ENCODE measurements around the gene TMC8. TPM values are rescaled to one million over a fixed set of nuclear protein-coding genes. Genes with fewer than 3 reads are reported as not detected.

TMC8 gene
- total and polyA plus RNA-seq, 2 of the 8 experiments (the other 6 are each of a cell fraction or from before 2014, with no cell fraction given): 1.00 to 2.8 TPM

DNA sequence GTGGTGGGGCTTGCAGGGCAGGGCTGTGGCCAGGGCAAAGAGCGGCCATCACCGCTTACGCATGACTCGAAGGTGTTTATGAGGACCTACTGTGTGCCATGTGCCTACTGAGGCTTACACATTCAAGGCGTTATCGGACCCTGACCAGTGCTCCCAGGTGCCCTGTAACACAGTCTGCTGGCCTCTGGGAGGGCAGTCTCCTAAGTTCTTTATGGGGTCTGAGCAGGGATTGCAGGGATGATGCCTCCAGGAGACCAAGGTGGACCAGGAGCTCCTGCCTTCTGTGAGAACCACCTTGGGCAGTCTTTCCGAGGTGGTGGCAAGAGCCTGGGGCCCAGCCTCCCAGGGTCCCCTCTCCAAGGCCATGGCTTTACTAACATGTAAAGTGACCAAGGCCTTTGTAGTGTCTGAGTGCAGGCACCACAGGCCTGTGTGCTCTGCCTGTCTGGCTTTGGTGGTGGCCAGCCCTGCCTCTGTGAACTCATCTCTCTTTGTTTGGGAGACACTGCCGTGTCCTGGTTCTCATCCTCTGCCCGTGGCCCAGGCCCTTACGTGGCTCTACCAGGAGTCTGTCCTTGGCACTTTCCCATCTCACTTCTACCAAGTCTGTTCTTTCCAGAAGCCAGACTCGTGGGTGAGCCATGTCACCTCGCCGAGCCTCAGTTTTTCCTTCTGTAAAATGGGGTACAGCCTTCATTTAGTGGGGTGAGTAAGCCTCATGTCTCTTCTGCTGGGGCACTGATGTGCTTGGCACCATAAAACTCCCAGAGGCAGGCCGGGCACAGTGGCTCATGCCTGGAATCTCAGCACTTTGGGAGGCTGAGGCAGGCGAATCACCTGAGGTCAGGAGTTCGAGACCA, 34.4 kb downstream of the TMC8 start (continued):
- TF ChIP-seq, protein P1, sequence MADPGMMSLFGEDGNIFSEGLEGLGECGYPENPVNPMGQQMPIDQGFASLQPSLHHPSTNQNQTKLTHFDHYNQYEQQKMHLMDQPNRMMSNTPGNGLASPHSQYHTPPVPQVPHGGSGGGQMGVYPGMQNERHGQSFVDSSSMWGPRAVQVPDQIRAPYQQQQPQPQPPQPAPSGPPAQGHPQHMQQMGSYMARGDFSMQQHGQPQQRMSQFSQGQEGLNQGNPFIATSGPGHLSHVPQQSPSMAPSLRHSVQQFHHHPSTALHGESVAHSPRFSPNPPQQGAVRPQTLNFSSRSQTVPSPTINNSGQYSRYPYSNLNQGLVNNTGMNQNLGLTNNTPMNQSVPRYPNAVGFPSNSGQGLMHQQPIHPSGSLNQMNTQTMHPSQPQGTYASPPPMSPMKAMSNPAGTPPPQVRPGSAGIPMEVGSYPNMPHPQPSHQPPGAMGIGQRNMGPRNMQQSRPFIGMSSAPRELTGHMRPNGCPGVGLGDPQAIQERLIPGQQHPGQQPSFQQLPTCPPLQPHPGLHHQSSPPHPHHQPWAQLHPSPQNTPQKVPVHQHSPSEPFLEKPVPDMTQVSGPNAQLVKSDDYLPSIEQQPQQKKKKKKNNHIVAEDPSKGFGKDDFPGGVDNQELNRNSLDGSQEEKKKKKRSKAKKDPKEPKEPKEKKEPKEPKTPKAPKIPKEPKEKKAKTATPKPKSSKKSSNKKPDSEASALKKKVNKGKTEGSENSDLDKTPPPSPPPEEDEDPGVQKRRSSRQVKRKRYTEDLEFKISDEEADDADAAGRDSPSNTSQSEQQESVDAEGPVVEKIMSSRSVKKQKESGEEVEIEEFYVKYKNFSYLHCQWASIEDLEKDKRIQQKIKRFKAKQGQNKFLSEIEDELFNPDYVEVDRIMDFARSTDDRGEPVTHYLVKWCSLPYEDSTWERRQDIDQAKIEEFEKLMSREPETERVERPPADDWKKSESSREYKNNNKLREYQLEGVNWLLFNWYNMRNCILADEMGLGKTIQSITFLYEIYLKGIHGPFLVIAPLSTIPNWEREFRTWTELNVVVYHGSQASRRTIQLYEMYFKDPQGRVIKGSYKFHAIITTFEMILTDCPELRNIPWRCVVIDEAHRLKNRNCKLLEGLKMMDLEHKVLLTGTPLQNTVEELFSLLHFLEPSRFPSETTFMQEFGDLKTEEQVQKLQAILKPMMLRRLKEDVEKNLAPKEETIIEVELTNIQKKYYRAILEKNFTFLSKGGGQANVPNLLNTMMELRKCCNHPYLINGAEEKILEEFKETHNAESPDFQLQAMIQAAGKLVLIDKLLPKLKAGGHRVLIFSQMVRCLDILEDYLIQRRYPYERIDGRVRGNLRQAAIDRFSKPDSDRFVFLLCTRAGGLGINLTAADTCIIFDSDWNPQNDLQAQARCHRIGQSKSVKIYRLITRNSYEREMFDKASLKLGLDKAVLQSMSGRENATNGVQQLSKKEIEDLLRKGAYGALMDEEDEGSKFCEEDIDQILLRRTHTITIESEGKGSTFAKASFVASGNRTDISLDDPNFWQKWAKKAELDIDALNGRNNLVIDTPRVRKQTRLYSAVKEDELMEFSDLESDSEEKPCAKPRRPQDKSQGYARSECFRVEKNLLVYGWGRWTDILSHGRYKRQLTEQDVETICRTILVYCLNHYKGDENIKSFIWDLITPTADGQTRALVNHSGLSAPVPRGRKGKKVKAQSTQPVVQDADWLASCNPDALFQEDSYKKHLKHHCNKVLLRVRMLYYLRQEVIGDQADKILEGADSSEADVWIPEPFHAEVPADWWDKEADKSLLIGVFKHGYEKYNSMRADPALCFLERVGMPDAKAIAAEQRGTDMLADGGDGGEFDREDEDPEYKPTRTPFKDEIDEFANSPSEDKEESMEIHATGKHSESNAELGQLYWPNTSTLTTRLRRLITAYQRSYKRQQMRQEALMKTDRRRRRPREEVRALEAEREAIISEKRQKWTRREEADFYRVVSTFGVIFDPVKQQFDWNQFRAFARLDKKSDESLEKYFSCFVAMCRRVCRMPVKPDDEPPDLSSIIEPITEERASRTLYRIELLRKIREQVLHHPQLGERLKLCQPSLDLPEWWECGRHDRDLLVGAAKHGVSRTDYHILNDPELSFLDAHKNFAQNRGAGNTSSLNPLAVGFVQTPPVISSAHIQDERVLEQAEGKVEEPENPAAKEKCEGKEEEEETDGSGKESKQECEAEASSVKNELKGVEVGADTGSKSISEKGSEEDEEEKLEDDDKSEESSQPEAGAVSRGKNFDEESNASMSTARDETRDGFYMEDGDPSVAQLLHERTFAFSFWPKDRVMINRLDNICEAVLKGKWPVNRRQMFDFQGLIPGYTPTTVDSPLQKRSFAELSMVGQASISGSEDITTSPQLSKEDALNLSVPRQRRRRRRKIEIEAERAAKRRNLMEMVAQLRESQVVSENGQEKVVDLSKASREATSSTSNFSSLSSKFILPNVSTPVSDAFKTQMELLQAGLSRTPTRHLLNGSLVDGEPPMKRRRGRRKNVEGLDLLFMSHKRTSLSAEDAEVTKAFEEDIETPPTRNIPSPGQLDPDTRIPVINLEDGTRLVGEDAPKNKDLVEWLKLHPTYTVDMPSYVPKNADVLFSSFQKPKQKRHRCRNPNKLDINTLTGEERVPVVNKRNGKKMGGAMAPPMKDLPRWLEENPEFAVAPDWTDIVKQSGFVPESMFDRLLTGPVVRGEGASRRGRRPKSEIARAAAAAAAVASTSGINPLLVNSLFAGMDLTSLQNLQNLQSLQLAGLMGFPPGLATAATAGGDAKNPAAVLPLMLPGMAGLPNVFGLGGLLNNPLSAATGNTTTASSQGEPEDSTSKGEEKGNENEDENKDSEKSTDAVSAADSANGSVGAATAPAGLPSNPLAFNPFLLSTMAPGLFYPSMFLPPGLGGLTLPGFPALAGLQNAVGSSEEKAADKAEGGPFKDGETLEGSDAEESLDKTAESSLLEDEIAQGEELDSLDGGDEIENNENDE (IDR thresholded peaks at IDR 0.05; ENCODE audit: insufficient replicate concordance, low read length): no peak
- TF ChIP-seq TAF7 (optimal IDR thresholded peaks at IDR 0.05; ENCODE audit: borderline replicate concordance, low read depth, low read length) (no peak), EP300 (IDR thresholded peaks at IDR 0.05; ENCODE audit: borderline replicate concordance in 1 of 2, low read depth in 2 of 2, low read length in 2 of 2) (no peak)

Measured in H1 (cell line).